ENCODE measurements around the gene RHOT2.

Gene RHOT2

GRCh38 chr16:716768-717325 is 48.9 kb downstream of the RHOT2 start:
- no peak for DNase-seq

DNA sequence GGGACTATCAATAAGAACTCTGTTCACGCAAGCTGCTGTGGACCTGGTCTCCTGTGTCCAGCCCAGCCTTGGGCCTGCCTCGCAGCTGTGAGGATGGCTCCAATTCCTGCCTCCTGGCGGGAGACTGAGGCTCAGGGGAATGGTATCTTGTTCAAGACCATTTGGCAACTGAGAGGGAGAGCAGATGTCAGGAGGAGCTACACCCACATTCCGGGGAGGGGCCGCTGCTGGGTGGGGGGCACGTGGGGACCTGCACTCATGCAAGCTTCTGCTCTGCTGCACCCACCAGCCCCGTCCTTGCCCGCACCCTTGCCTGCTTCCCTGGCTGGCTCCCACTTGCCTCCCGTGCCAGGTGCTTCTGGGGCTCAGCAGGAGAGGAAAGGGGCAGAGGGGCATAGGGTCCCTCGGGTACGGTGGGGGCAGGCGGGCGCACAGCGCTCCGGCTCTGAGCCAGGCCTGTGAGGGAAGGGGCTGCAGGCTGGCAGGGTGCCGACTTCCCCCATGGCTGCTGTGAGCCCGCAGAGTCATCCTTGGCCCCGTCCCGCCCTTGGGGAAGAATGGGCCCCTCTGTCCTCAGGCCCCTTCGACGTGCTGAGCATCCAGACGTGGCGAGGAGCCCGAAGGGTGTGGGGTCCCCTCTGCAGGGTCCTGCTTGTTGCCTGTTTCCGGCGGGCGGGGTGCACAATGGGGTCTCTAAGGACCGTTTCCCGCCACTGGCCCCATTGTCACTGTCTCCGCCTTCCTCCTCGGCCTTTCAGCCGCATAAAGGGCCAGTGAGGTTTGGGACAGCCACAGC is 49.7 kb downstream of the RHOT2 start:
- DNase-seq: no peak

- no peak for DNase-seq
Measured at GRCh38 chr16:718389-718788, 50.5 kb downstream of the RHOT2 start.

DNA sequence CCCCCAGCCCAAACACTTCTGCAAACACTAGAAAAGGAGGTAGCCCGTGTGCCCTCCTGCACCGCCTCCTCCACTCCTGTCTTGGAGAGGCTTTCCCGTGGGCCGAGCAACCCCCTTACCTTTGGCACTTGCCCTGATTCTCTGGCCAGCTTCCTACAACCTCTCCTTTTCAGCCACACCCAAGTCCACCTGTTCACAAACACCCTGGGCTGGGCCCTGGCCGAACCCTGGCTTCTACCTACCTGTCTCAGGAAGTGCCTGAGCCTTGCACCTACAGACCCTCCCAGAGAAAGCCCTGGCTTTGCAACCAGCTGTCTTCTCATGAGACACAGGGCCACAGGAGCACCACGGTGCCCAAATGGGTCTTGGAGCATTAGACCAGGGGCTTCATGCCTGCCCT is 51.0 kb downstream of the RHOT2 start:
- no peak for DNase-seq

DNA sequence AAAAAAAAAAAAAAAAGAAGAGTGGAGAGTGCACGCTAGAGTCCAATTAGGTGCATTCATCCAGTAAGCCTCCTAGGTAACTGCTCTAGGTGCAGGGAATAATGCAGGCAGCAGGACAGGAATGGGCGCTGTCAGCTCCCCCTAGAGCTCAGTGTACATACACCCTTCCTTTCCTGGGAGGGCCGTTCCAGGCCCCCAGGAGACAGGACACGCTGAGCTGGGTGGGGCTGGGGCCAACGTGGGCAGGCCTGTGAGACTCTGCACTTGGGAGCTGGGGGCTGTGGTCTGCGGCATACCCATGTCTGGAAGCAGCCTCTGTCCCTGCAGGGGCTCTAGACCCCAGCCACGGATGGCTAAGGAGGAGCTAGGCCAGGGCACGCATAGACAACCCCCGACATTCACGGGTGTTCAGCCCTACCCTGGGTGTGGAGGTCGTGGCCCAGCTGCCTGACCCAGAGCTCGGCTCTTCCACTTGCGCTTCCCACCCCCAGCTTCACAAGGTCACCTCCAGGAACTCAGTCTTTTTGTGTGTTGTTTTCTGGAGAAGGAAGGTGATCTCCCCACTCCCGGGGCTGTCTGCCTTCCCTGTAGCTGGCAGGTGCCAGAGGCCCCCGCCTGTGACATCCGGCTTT is 52.0 kb downstream of the RHOT2 start:
- DNase-seq: no peak

GRCh38 chr16:720447-720989 is 52.6 kb downstream of the RHOT2 start:
- peak; percentile 67 for DNase-seq

- peak; percentile 83 for DNase-seq
Measured at GRCh38 chr16:720990-721764, 53.2 kb downstream of the RHOT2 start, which contains the start of gene ANTKMT. TSS of gene ANTKMT (plus strand) at chr16:721146. CDS start at chr16:721275, 129 bp downstream.

- DNase-seq: no peak
Measured at GRCh38 chr16:721765-722540, 54.0 kb downstream of the RHOT2 start.

DNA sequence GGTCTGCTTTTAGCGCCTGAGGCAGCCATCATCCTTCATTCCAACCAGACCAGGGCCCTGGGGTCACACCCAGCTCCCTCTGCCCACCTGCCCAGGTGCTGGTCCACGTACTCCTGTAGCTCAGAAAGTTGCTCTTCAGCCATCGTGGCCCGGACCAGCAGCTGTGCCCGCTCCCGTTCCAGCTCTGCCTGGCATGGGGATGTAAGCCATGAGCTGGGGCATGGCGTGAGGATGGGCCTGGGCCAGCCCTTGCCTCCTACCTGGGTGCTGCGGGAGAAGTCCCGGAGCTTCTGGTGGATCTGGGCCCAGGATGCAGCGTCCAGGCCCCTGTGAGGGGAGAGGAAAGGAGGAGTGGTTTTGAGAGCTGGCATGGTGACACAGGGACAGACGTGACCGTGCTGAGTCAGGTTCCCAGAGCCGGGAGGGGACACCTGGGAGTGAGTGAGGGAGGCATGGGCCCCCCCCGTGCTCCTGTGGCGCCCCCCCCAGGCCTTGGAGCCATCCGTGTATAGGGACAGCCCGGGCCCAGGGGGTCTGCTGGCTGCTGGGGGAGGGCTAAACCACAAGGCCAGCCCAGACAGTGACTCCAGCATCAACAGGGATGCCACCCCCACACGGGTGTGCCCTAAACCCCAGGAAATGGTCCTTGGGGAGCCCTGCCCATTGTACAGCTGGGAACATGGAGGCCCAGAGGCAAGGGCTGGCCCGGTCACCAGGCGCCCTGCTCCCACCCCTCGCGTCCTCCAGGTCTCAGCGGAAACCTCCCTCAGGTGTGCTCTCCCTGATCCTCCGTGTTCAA is 55.1 kb downstream of the RHOT2 start:
- DNase-seq: no peak

- DNase-seq: no peak
Measured at GRCh38 chr16:723695-724094, 55.8 kb downstream of the RHOT2 start.

Data from activated CD4-positive, alpha-beta T cell treated with anti-CD3 and anti-CD28 coated beads for 48 hours (primary cell).